HEK293 (cell line): ENCODE results near the gene BIN1.

Source experiments
- CTCF ChIA-PET: fragments of 350-600 bp; formaldehyde crosslinking; extraction: SDS; loops from one replicate; lab custom pipeline; 2021; ENCODE audit warnings: antibody characterized with exemption; lab: Yijun Ruan, JAX
- POLR2A ChIA-PET: fragments of 300-600 bp; formaldehyde crosslinking; extraction: SDS; loops from one replicate; lab custom pipeline; 2020; ENCODE audit warnings: antibody characterized with exemption, inconsistent platforms; lab: Yijun Ruan, JAX
- H3K27ac ChIP-seq: fragments of 200-500 bp; sonication (Bioruptor generic); 2 replicates; pipeline ENCODE4 v1.5.1; 2014; ENCODE audit warnings: low read depth, low read length, control low read depth, inconsistent platforms; ENCODE audit errors: extremely low read depth
- H3K36me3 ChIP-seq, 2 experiments: fragments of 200-500 bp in 1 of 2; sonication (Bioruptor generic) in 1 of 2; 1 replicate in 1 of 2; 2 replicates in 1 of 2; pipeline ENCODE4 v1.5.1; 2014 to 2017; ENCODE audit warnings: inconsistent platforms in 2 of 2, low read length in 2 of 2; ENCODE audit not compliant: control insufficient read depth in 2 of 2, insufficient read depth in 1 of 2
- H3K4me1 ChIP-seq: fragments of 200-500 bp; sonication (Bioruptor generic); 2 replicates; pipeline ENCODE4 v1.5.1; 2014; ENCODE audit warnings: mild to moderate bottlenecking, low read length, inconsistent platforms; ENCODE audit not compliant: control insufficient read depth, insufficient read depth
- H3K4me3 ChIP-seq: 2 replicates; pipeline ENCODE4 v1.5.1; 2011; ENCODE audit warnings: low read depth, mild to moderate bottlenecking, control low read depth, low read length, moderate library complexity
- H3K9me3 ChIP-seq: fragments of 200-500 bp; sonication (Bioruptor generic); 2 replicates; pipeline ENCODE4 v1.5.1; 2014; ENCODE audit warnings: low read depth, low read length, inconsistent platforms; ENCODE audit not compliant: control insufficient read depth, insufficient read depth
- KLF1 ChIP-seq: fragments of 450-650 bp; formaldehyde crosslinking; IDR thresholded peaks from 2 replicates; pipeline ENCODE4 v1.5.1; 2016; ENCODE audit warnings: missing biosample characterization, missing genetic modification characterization
- MZF1 ChIP-seq: fragments of 450-650 bp; formaldehyde crosslinking; IDR thresholded peaks from 2 replicates; pipeline ENCODE4 v1.5.1; 2017; ENCODE audit warnings: missing biosample characterization, missing genetic modification characterization, borderline replicate concordance
- SCRT2 ChIP-seq: fragments of 450-650 bp; formaldehyde crosslinking; IDR thresholded peaks from 2 replicates; pipeline ENCODE4 v1.5.1; 2016; ENCODE audit warnings: missing biosample characterization, missing genetic modification characterization
- TSHZ1 ChIP-seq: fragments of 450-650 bp; formaldehyde crosslinking; IDR thresholded peaks from 2 replicates; pipeline ENCODE4 v1.5.1; 2016; ENCODE audit warnings: missing biosample characterization, missing genetic modification characterization, borderline replicate concordance
- ZFHX2 ChIP-seq: fragments of 450-650 bp; formaldehyde crosslinking; conservative IDR thresholded peaks from 2 replicates; pipeline ENCODE4 v1.5.1; 2016; ENCODE audit warnings: missing biosample characterization, missing genetic modification characterization
- ZFP69B ChIP-seq: fragments of 450-650 bp; formaldehyde crosslinking; IDR thresholded peaks from 2 replicates; pipeline ENCODE4 v1.5.1; 2016; ENCODE audit warnings: missing biosample characterization, missing genetic modification characterization
- ZNF112 ChIP-seq: fragments of 450-650 bp; formaldehyde crosslinking; IDR thresholded peaks from 2 replicates; pipeline ENCODE4 v1.5.0; 2017; ENCODE audit warnings: missing biosample characterization, missing genetic modification characterization
- ZNF16 ChIP-seq: fragments of 450-650 bp; formaldehyde crosslinking; IDR thresholded peaks from 2 replicates; pipeline ENCODE4 v1.5.1; 2016; ENCODE audit warnings: low read depth, missing biosample characterization, missing genetic modification characterization
- ZNF175 ChIP-seq: fragments of 450-650 bp; formaldehyde crosslinking; IDR thresholded peaks from 2 replicates; pipeline ENCODE4 v1.5.1; 2016; ENCODE audit warnings: missing biosample characterization, missing genetic modification characterization
- ZNF335 ChIP-seq: fragments of 450-650 bp; formaldehyde crosslinking; conservative IDR thresholded peaks from 2 replicates; pipeline ENCODE4 v1.5.1; 2016; ENCODE audit warnings: missing biosample characterization, missing genetic modification characterization
- ZNF354C ChIP-seq: fragments of 450-650 bp; formaldehyde crosslinking; IDR thresholded peaks from 2 replicates; pipeline ENCODE4 v1.5.1; 2016; ENCODE audit warnings: missing biosample characterization, missing genetic modification characterization, low read depth, borderline replicate concordance
- ZNF549 ChIP-seq: fragments of 450-650 bp; IDR thresholded peaks from 2 replicates; pipeline ENCODE4 v1.5.1; 2018; ENCODE audit warnings: missing biosample characterization, missing genetic modification characterization, mild to moderate bottlenecking, inconsistent platforms, moderate library complexity
- ZNF560 ChIP-seq: fragments of 450-650 bp; formaldehyde crosslinking; IDR thresholded peaks from 2 replicates; pipeline ENCODE4 v1.5.1; 2017; ENCODE audit warnings: missing biosample characterization, missing genetic modification characterization, borderline replicate concordance
- ZNF623 ChIP-seq: fragments of 450-650 bp; formaldehyde crosslinking; IDR thresholded peaks from 2 replicates; pipeline ENCODE4 v1.5.1; 2016; ENCODE audit warnings: missing biosample characterization, missing genetic modification characterization
- ZNF645 ChIP-seq: fragments of 450-650 bp; formaldehyde crosslinking; IDR thresholded peaks from 2 replicates; pipeline ENCODE4; 2016; ENCODE audit warnings: missing biosample characterization, missing genetic modification characterization
- TF ChIP-seq, protein P1 (sequence below): fragments of 450-650 bp; formaldehyde crosslinking; IDR thresholded peaks from 2 replicates; pipeline ENCODE4 v1.5.1; 2016; ENCODE audit warnings: missing biosample characterization, missing genetic modification characterization
- TF ChIP-seq, protein P2 (sequence below): fragments of 450-650 bp; formaldehyde crosslinking; IDR thresholded peaks from 2 replicates; pipeline ENCODE4 v1.5.1; 2016; ENCODE audit warnings: missing biosample characterization, missing genetic modification characterization, low read depth
- TF ChIP-seq, protein P3 (sequence below): fragments of 450-650 bp; formaldehyde crosslinking; IDR thresholded peaks from 2 replicates; pipeline ENCODE4 v1.5.1; 2016; ENCODE audit warnings: missing biosample characterization, missing genetic modification characterization

Gene BIN1

DNA sequence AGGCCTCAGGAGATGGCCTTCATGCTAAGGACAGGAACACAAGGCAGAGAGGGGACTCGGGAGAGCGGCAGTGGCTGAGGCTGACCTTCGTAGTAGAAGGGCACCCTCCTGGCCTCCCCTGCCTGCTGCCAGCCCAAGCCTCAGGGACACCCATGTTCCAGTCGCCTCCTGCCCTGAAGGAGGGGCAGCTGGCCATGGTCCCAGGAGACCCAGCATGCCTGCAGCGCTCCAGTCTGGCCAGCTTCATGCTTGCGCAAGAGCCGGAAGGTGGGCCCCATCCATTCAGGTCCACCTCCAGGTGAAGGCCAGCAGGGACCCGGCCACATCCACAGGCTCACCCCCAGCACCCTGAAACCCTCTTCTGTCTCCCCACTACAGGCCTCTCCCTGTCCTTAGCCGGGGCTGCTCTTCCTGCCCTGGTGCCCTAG is 35.0 kb downstream of the BIN1 start:
- H3K36me3 ChIP-seq, result no peaks in the 10 kb centered on the region

GRCh38 chr2:127070221-127070620 is 36.7 kb downstream of the BIN1 start:
- Histone ChIP-seq H3K36me3 (no peaks in the 10 kb centered on the region), H3K9me3 (no peaks in the 10 kb centered on the region), H3K4me1 (no peaks in the 10 kb centered on the region), H3K4me3 (no peak overlapping the region), H3K27ac (no peak overlapping the region)
- CTCF ChIA-PET, result interaction anchor here (0.6 kb wide), 1 partner anchor 75 kb away, joined by 3 read pairs; no protein-coding TSS in a partner anchor
- POLR2A ChIA-PET, result interaction anchor here (0.6 kb wide), 1 partner anchor 64 kb away, joined by 4 read pairs; no protein-coding TSS in a partner anchor
- TF ChIP-seq, protein P1, sequence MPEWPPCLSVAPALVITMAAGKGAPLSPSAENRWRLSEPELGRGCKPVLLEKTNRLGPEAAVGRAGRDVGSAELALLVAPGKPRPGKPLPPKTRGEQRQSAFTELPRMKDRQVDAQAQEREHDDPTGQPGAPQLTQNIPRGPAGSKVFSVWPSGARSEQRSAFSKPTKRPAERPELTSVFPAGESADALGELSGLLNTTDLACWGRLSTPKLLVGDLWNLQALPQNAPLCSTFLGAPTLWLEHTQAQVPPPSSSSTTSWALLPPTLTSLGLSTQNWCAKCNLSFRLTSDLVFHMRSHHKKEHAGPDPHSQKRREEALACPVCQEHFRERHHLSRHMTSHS (tag by site-specific recombination), result no peak
- TF ChIP-seq MZF1 (tag by site-specific recombination) (no peak), ZNF645 (tag by site-specific recombination) (no peak), ZNF549 (no peak), ZNF623 (tag by site-specific recombination) (no peak), ZFHX2 (no peak), ZNF112 (tag by site-specific recombination) (no peak), ZNF16 (tag by site-specific recombination) (no peak)

More for the DNA sequence above, 35.0 kb downstream of the BIN1 start:
- TF ChIP-seq ZFP69B (tag by site-specific recombination) (peak; percentile 43; the same call in 1 of the 2 replicates), ZNF335 (tag by site-specific recombination) (no peak), TSHZ1 (no peak), SCRT2 (tag by site-specific recombination) (no peak), KLF1 (tag by site-specific recombination) (no peak), ZNF175 (tag by site-specific recombination) (no peak), ZNF354C (tag by site-specific recombination) (no peak), ZNF560 (tag by site-specific recombination) (no peak), ZNF623 (tag by site-specific recombination) (no peak)
- TF ChIP-seq, protein P2, sequence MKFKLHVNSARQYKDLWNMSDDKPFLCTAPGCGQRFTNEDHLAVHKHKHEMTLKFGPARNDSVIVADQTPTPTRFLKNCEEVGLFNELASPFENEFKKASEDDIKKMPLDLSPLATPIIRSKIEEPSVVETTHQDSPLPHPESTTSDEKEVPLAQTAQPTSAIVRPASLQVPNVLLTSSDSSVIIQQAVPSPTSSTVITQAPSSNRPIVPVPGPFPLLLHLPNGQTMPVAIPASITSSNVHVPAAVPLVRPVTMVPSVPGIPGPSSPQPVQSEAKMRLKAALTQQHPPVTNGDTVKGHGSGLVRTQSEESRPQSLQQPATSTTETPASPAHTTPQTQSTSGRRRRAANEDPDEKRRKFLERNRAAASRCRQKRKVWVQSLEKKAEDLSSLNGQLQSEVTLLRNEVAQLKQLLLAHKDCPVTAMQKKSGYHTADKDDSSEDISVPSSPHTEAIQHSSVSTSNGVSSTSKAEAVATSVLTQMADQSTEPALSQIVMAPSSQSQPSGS (tag by site-specific recombination), result no peak
- TF ChIP-seq, protein P3, sequence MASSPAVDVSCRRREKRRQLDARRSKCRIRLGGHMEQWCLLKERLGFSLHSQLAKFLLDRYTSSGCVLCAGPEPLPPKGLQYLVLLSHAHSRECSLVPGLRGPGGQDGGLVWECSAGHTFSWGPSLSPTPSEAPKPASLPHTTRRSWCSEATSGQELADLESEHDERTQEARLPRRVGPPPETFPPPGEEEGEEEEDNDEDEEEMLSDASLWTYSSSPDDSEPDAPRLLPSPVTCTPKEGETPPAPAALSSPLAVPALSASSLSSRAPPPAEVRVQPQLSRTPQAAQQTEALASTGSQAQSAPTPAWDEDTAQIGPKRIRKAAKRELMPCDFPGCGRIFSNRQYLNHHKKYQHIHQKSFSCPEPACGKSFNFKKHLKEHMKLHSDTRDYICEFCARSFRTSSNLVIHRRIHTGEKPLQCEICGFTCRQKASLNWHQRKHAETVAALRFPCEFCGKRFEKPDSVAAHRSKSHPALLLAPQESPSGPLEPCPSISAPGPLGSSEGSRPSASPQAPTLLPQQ, result 0 out of 2 replicates have a peak, but pooled peaks have one; percentile 46
- H3K9me3 ChIP-seq, result no peaks in the 10 kb centered on the region
- CTCF ChIA-PET, result interaction anchor here (0.7 kb wide), 1 partner anchor 125 kb away, joined by 3 read pairs; no protein-coding TSS in a partner anchor
- POLR2A ChIA-PET, result no interaction called here
- H3K4me3 ChIP-seq, result no peak overlapping the region
- H3K4me1 ChIP-seq, result no peaks in the 10 kb centered on the region
- no peak overlapping the region for H3K27ac ChIP-seq
